22Rv1 (cell line): ENCODE data around the gene BPIFB1.

Experiments used
- H3K27ac ChIP-seq: fragments of 450-650 bp; 2 replicates; pipeline ENCODE4 v1.5.1; 2017
- ZFX ChIP-seq: fragments of 450-650 bp; IDR thresholded peaks from 2 replicates; pipeline ENCODE4 v1.6.1; 2017; ENCODE audit warnings: antibody characterized with exemption, borderline replicate concordance
- TF ChIP-seq, protein P1 (sequence below): fragments of 450-650 bp; IDR thresholded peaks from 2 replicates; pipeline ENCODE4 v1.5.1; 2017; ENCODE audit warnings: mild to moderate bottlenecking

BPIFB1 gene

DNA sequence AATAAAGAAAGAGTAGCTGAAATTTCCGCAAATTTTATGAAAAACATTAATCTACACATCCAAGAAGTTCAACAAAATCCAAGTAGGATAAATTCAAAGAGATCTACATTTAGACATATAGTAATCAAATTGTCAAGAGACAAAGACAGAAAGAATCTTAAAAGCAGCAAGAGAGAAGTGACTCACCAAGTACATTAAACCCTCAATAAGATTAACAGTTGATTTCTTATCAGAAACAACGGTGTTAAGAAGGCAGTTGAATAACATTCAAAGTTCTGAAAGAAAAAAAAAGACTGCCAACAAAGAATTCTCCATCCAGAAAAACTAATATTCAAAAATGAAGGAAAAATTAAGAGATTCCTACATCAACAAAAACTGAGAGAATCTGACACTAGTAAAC lies 28.0 kb upstream of the BPIFB1 start:
- no peak for TF ChIP-seq ZFX
- TF ChIP-seq, protein P1, sequence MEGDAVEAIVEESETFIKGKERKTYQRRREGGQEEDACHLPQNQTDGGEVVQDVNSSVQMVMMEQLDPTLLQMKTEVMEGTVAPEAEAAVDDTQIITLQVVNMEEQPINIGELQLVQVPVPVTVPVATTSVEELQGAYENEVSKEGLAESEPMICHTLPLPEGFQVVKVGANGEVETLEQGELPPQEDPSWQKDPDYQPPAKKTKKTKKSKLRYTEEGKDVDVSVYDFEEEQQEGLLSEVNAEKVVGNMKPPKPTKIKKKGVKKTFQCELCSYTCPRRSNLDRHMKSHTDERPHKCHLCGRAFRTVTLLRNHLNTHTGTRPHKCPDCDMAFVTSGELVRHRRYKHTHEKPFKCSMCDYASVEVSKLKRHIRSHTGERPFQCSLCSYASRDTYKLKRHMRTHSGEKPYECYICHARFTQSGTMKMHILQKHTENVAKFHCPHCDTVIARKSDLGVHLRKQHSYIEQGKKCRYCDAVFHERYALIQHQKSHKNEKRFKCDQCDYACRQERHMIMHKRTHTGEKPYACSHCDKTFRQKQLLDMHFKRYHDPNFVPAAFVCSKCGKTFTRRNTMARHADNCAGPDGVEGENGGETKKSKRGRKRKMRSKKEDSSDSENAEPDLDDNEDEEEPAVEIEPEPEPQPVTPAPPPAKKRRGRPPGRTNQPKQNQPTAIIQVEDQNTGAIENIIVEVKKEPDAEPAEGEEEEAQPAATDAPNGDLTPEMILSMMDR, result no peak
- H3K27ac ChIP-seq, result no peak overlapping the region

DNA sequence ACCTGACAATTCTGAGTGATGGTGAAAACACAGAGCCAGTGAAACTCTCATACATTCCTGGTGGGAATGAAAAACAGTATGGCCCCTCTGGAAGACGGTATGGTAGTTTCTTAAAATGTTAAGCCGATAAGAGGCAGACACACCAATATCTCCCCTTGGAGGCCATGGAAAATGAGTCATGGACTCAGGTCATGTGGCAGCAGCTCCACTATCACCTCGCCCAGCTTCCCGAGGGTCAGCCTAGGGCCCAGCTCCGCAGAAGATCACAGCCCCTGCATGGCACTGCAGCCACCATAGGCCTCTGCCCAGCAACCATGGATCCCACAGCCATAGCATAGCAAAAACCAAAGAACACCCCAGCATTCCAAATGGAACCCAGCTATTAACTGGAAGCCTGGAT lies 25.8 kb upstream of the BPIFB1 start:
- TF ChIP-seq ZFX, result no peak
- TF ChIP-seq, protein P1, result no peak
- H3K27ac ChIP-seq, result no peak overlapping the region

DNA sequence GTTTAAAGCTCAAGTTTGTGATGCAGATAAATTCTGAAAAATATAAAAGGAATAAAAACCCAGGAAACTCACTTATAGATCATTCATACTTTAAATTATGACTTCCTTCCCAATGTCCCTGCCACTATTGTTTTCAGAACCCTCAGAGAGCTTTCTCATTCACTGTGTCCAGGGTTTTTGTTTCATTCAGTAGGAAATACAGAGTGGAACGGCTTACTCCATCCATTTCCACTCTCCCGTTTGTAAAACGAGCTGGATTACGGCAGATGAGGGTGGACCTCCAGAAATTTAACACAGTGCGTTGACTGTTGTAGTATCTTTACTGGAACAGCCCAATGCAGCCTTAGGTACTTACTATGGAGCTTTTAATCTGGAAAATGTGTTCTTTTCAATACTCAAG lies 23.6 kb upstream of the BPIFB1 start:
- TF ChIP-seq ZFX, result no peak
- TF ChIP-seq, protein P1, result no peak
- H3K27ac ChIP-seq, result no peak overlapping the region

DNA sequence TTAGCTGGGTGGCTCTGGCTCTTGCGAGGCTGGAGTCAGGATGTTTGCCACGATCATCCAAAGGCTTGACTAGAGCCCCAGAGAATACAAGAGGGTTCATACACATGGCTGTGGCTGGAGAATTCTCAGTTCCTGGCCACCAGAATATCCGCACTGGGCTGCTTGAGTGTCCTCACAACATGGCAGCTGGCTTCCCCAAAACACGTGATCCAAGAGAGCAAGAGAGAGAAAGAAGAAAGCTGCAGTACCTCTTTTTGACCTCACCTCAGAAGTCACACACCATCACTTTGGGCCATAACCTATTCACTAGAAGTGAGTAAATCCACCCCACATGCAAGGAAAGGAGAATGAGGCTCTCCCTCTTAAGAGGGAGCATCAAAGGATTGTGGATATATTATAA lies 21.5 kb upstream of the BPIFB1 start:
- H3K27ac ChIP-seq, result no peak overlapping the region
- TF ChIP-seq, protein P1, result no peak
- no peak for TF ChIP-seq ZFX

DNA sequence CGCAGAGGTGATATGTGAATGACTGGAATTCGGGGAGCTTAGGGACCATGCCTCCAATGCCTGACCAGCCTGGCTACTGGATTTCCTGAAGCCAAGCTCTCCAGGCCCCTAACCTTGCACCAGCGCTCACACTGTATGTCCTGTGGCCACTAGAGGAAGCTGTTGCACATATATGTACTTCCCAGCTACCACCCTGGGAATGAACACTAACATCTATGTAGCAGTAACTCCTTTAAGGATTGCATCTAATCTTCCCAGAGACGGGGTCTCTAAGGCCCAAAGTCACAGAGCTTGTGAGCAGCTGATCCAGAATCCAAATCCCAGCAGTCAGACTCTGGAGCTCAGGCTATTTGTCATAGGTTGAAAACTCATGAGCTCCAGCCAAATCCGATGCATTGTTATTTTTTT lies 20.4 kb upstream of the BPIFB1 start:
- no peak overlapping the region for H3K27ac ChIP-seq
- TF ChIP-seq ZFX, result no peak
- TF ChIP-seq, protein P1, result peak; percentile 87

DNA sequence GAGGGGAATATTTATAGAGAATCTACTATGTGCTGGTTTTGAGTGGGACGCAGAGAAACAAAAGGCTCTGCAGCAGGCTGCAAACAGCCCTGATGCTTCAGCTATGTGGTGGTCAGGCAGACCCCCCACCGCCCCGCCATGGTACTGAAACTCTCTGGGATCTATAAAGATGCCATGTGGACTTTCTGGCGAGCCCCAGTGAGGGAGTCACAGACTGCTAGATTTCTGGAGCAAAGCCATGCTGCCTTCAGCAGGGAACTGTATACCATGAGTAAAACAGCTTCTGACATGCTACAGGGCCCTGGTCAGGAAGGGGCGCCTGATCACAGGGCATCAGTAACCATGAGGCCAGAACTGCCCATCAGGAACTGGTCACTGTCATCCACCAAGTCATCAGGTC lies 19.2 kb upstream of the BPIFB1 start:
- TF ChIP-seq, protein P1, result no peak
- no peak for TF ChIP-seq ZFX
- no peak overlapping the region for H3K27ac ChIP-seq

DNA sequence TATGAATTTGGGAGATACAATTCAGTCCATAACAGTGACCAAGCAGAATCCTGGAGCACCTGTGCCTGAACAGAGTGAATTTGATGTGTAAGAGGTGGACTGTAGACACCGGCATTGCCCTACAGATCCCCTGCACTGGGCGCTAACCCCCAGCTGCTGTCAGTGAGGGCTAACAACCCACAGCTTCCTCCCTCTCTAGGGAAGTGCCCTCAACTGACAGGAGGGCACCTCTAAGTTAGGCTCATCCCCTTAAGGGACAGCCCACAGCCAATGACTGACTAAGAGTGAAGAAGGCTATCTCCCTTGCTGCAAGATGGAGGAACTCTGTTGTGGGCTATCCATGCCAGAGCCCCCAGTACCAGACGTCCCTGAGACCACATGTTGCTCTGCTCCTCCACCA lies 15.3 kb upstream of the BPIFB1 start:
- TF ChIP-seq, protein P1, result no peak
- no peak for TF ChIP-seq ZFX
- no peak overlapping the region for H3K27ac ChIP-seq
